K562 (cell line): Measurements from ENCODE around the gene PPP1R14B. TPM values are rescaled to one million over a fixed set of nuclear protein-coding genes. Genes with fewer than 3 reads are reported as not detected.

Experiments
- BRD4 ChIP-seq: fragments of 200-600 bp; sonication (generic); IDR thresholded peaks from 2 replicates; pipeline ENCODE4 v1.6.1; 2017; ENCODE audit warnings: inconsistent platforms
- ETV1 ChIP-seq: fragments of 450-650 bp; conservative IDR thresholded peaks from 2 replicates; pipeline ENCODE4 v1.6.1; 2016; ENCODE audit warnings: missing genetic modification characterization, control low read depth, low read depth, missing compliant biosample characterization
- RFX5 ChIP-seq: IDR thresholded peaks from 2 replicates; pipeline ENCODE4 v1.6.1; 2011; ENCODE audit warnings: low read depth, mild to moderate bottlenecking, improper control_type of control experiment, low read length
- SRF ChIP-seq, 2 experiments: fragments of 250-450, 450-650 bp in 1 of 2; sonication (Bioruptor Pico) in 1 of 2; sonication (generic) in 1 of 2; formaldehyde crosslinking; IDR thresholded peaks; 2 replicates each; pipeline versions ENCODE4 v1.5.0 to v1.5.1; 2020 to 2022; ENCODE audit warnings: mild to moderate bottlenecking in 1 of 2, missing genetic modification reagents in 1 of 2
- ZNF184 ChIP-seq: sonication (generic); formaldehyde crosslinking; IDR thresholded peaks from 2 replicates; pipeline ENCODE4 v1.5.0; 2020; ENCODE audit warnings: missing genetic modification reagents
- ZNF384 ChIP-seq: IDR thresholded peaks from 2 replicates; pipeline ENCODE4 v1.6.1; 2012; ENCODE audit warnings: low read depth, low read length, improper control_type of control experiment
- ZZZ3 ChIP-seq: fragments of 450-650 bp; IDR thresholded peaks from 2 replicates; pipeline ENCODE4 v1.6.1; 2016; ENCODE audit warnings: antibody characterized with exemption, mild to moderate bottlenecking, moderate library complexity
- polyA plus RNA-seq, 8 experiments: library from polyadenylated mRNA; depleted of rRNA in 4 of 8; stranded (reverse) in 5 of 8; unstranded in 3 of 8; fragments of >200 nt; fragmentation: Nextera tagmentation in 2 of 8; fragmentation: Illumina TruSeq in 1 of 8; extraction: Ambion mirVana in 2 of 8; extraction: Trizol in 1 of 8; gene quantifications; 2 replicates each; pipeline versions ENCODE4 v1.2.1 to v1.2.3, GENCODE V29; 2011 to 2014; ENCODE audit warnings: inconsistent platforms in 1 of 8, missing spikeins in 1 of 8
- total RNA-seq, 7 experiments: library from RNA; depleted of rRNA in 6 of 7; stranded (reverse); fragments of >200 nt in 6 of 7; fragmentation: Illumina TruSeq in 2 of 7; extraction: Trizol in 2 of 7; gene quantifications; 2 replicates each; pipeline versions ENCODE4 v1.2.1 to v1.2.3, GENCODE V29; 2011 to 2021; ENCODE audit warnings: low replicate concordance in 1 of 7
- TF ChIP-seq, protein P1 (sequence below), 2 experiments: fragments of 450-650 bp in 1 of 2; sonication (generic) in 1 of 2; formaldehyde crosslinking in 1 of 2; IDR thresholded peaks; 2 replicates each; pipeline versions ENCODE4 v1.7.1 to v1.9.0; 2016 to 2022; ENCODE audit warnings: inconsistent platforms in 1 of 2, mild to moderate bottlenecking in 1 of 2, missing genetic modification reagents in 1 of 2
- TF ChIP-seq, protein P2 (sequence below): sonication (generic); formaldehyde crosslinking; IDR thresholded peaks from 2 replicates; pipeline ENCODE4 v1.8.0; 2023; ENCODE audit warnings: missing genetic modification reagents, mild to moderate bottlenecking, borderline replicate concordance
- TF ChIP-seq, protein P3 (sequence below): fragments of 450-650 bp; IDR thresholded peaks from 2 replicates; pipeline ENCODE4 v1.6.1; 2017; ENCODE audit warnings: mild to moderate bottlenecking, moderate library complexity

Gene PPP1R14B
- total and polyA plus RNA-seq, 9 of the 15 experiments (the other 6 are each of a cell fraction or from before 2014, with no cell fraction given) = 7.7 to 566 (median 212) TPM

DNA sequence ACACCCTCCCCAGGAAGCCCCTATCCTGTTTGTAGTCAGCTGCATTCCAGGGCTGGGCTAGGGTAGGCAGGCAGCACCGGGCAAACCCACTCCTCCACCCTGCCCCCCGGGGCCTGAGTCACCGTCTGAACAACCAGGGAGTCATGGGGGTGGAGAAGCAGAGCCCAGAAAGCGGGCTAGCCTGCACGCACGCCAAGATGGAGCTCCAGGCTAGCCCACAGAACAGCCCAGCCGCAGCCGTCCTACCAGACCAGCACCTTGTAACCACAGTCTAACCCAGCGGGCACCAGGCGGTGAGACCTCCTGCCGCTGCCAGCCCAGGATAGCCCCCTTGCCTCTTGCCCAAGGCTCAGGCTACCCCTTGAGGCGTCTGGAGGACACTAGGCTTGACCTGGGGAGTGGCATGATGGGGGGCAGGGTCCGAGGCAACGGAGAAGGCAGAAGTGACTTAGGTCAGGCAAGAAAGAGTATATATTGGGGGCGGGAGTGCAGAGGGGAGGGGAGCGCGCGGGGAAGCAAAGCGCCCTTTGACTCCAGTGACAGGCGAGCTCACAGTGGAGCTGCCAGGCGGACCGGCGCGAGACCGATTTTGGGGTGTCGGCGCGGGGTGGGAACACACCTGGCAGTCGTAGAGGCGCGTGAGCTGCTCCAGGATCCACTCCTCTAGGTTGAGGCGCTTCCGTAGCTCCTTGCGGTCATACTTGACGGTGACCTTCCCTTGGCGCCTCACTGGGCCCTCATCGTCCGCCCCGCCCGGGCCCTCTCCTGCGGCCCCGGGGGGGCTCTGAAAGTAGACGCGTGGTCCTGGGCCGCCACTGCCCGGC lies 734 bp downstream of the PPP1R14B start (continued):
- TF ChIP-seq, protein P1, sequence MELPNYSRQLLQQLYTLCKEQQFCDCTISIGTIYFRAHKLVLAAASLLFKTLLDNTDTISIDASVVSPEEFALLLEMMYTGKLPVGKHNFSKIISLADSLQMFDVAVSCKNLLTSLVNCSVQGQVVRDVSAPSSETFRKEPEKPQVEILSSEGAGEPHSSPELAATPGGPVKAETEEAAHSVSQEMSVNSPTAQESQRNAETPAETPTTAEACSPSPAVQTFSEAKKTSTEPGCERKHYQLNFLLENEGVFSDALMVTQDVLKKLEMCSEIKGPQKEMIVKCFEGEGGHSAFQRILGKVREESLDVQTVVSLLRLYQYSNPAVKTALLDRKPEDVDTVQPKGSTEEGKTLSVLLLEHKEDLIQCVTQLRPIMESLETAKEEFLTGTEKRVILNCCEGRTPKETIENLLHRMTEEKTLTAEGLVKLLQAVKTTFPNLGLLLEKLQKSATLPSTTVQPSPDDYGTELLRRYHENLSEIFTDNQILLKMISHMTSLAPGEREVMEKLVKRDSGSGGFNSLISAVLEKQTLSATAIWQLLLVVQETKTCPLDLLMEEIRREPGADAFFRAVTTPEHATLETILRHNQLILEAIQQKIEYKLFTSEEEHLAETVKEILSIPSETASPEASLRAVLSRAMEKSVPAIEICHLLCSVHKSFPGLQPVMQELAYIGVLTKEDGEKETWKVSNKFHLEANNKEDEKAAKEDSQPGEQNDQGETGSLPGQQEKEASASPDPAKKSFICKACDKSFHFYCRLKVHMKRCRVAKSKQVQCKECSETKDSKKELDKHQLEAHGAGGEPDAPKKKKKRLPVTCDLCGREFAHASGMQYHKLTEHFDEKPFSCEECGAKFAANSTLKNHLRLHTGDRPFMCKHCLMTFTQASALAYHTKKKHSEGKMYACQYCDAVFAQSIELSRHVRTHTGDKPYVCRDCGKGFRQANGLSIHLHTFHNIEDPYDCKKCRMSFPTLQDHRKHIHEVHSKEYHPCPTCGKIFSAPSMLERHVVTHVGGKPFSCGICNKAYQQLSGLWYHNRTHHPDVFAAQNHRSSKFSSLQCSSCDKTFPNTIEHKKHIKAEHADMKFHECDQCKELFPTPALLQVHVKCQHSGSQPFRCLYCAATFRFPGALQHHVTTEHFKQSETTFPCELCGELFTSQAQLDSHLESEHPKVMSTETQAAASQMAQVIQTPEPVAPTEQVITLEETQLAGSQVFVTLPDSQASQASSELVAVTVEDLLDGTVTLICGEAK (IDR thresholded peaks at IDR 0.05) = no peak
- TF ChIP-seq, protein P1 (CRISPR knock-in tag; IDR thresholded peaks at IDR 0.05) = no peak
- TF ChIP-seq ZNF384 (no peak), ZNF184 (CRISPR knock-in tag) (no peak), ETV1 (tag) (0 out of 2 replicates have a peak, but pooled peaks have one; percentile 5), RFX5 (no peak), BRD4 (0 out of 2 replicates have a peak, but pooled peaks have one; percentile 42), SRF (CRISPR knock-in tag; IDR thresholded peaks at IDR 0.05) (no peak), ZZZ3 (no peak)
- TF ChIP-seq, protein P2, sequence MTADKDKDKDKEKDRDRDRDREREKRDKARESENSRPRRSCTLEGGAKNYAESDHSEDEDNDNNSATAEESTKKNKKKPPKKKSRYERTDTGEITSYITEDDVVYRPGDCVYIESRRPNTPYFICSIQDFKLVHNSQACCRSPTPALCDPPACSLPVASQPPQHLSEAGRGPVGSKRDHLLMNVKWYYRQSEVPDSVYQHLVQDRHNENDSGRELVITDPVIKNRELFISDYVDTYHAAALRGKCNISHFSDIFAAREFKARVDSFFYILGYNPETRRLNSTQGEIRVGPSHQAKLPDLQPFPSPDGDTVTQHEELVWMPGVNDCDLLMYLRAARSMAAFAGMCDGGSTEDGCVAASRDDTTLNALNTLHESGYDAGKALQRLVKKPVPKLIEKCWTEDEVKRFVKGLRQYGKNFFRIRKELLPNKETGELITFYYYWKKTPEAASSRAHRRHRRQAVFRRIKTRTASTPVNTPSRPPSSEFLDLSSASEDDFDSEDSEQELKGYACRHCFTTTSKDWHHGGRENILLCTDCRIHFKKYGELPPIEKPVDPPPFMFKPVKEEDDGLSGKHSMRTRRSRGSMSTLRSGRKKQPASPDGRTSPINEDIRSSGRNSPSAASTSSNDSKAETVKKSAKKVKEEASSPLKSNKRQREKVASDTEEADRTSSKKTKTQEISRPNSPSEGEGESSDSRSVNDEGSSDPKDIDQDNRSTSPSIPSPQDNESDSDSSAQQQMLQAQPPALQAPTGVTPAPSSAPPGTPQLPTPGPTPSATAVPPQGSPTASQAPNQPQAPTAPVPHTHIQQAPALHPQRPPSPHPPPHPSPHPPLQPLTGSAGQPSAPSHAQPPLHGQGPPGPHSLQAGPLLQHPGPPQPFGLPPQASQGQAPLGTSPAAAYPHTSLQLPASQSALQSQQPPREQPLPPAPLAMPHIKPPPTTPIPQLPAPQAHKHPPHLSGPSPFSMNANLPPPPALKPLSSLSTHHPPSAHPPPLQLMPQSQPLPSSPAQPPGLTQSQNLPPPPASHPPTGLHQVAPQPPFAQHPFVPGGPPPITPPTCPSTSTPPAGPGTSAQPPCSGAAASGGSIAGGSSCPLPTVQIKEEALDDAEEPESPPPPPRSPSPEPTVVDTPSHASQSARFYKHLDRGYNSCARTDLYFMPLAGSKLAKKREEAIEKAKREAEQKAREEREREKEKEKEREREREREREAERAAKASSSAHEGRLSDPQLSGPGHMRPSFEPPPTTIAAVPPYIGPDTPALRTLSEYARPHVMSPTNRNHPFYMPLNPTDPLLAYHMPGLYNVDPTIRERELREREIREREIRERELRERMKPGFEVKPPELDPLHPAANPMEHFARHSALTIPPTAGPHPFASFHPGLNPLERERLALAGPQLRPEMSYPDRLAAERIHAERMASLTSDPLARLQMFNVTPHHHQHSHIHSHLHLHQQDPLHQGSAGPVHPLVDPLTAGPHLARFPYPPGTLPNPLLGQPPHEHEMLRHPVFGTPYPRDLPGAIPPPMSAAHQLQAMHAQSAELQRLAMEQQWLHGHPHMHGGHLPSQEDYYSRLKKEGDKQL (CRISPR knock-in tag) = no peak
- TF ChIP-seq, protein P3, sequence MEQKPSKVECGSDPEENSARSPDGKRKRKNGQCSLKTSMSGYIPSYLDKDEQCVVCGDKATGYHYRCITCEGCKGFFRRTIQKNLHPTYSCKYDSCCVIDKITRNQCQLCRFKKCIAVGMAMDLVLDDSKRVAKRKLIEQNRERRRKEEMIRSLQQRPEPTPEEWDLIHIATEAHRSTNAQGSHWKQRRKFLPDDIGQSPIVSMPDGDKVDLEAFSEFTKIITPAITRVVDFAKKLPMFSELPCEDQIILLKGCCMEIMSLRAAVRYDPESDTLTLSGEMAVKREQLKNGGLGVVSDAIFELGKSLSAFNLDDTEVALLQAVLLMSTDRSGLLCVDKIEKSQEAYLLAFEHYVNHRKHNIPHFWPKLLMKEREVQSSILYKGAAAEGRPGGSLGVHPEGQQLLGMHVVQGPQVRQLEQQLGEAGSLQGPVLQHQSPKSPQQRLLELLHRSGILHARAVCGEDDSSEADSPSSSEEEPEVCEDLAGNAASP = no peak
